Peyer's patch (tissue), 4 donors: Measurements from ENCODE around the gene ZNHIT3.

ENCODE experiments used
- CTCF ChIP-seq, 6 experiments: fragments of 450-650 bp in 4 of 6; fragments of 200-600 bp in 2 of 6; sonication (generic) in 1 of 6; IDR thresholded peaks; one replicate each; pipeline ENCODE4 v1.5.1; 2017 to 2019; ENCODE audit warnings: antibody characterized with exemption in 6 of 6, mild to moderate bottlenecking in 3 of 6, moderate library complexity in 1 of 6
- POLR2A ChIP-seq, 2 donors: fragments of 450-650 bp; IDR thresholded peaks; one replicate each; pipeline ENCODE4 v1.5.1; 2017; ENCODE audit warnings: antibody characterized with exemption in 2 of 2, mild to moderate bottlenecking in 2 of 2, moderate library complexity in 2 of 2

GRCh38 chr17:36503456-36504155, 17.1 kb downstream of the ZNHIT3 start:
- TF ChIP-seq CTCF (IDR thresholded peaks at IDR 0.05) (no peak), POLR2A (IDR thresholded peaks at IDR 0.05) (no peak)
